Prostate gland (tissue), 2 donors: Measurements from ENCODE around the gene BNIP3. TPM values are rescaled to one million over a fixed set of nuclear protein-coding genes. Genes with fewer than 3 reads are reported as not detected.
A peak's percentile ranks its signal among the peaks of the same experiment; 100 is the strongest.

Source experiments
- DNase-seq: peaks from one replicate; pipeline ENCODE4 v3.0.0-alpha.2; 2019; ENCODE audit warnings: low spot score
- H3K27ac ChIP-seq, 2 donors: fragments of 200-600 bp; sonication (generic); 2 replicates each; pipeline ENCODE4 v1.5.1; 2017 to 2019
- H3K27me3 ChIP-seq: fragments of 200-600 bp; sonication (generic); replicated peaks from 2 replicates; pipeline ENCODE4 v1.5.1; 2019; ENCODE audit not compliant: insufficient read depth
- H3K36me3 ChIP-seq, 2 donors: fragments of 200-600 bp; sonication (generic); 1 replicate in 1 of 2; 2 replicates in 1 of 2; pipeline versions ENCODE4 v1.5.1 to v1.8.1; 2017 to 2019
- H3K4me1 ChIP-seq: fragments of 200-600 bp; sonication (generic); replicated peaks from 2 replicates; pipeline ENCODE4 v1.5.1; 2019
- H3K4me3 ChIP-seq, 2 donors: fragments of 200-600 bp; sonication (generic); 2 replicates each; pipeline ENCODE4 v1.5.1; 2017 to 2019
- H3K9me3 ChIP-seq: fragments of 200-600 bp; sonication (generic); 2 replicates; pipeline ENCODE4 v1.5.1; 2017
- POLR2A ChIP-seq: fragments of 450-650 bp; IDR thresholded peaks from one replicate; pipeline ENCODE4 v1.6.1; 2016; ENCODE audit warnings: antibody characterized with exemption, mild to moderate bottlenecking
- POLR2AphosphoS5 ChIP-seq: sonication (generic); formaldehyde crosslinking; IDR thresholded peaks from one replicate; pipeline ENCODE4 v1.6.1; 2017; ENCODE audit warnings: antibody characterized with exemption
- WGBS: methylation state at CpG from one replicate; pipeline ENCODE4 v1.1.5; 2018; 5-methylcytosine and 5-hydroxymethylcytosine counted together
- intact Hi-C: fragments of 100-400 bp; cut with DNase I; formaldehyde crosslinking; loops from one replicate; pipeline ENCODE4 v1.14.2; 2022
- total RNA-seq, 2 donors: library from RNA; depleted of rRNA; stranded (reverse); fragments of >200 nt; gene quantifications; one replicate each; pipeline ENCODE4 v1.1.0, GENCODE V29; 2016
- TF ChIP-seq, protein P1 (sequence below), 4 experiments: fragments of 200-600 bp in 2 of 4; fragments of 450-650 bp in 2 of 4; sonication (generic) in 2 of 4; IDR thresholded peaks; 1 replicate in 3 of 4; 2 replicates in 1 of 4; pipeline ENCODE4 v1.5.1; 2016 to 2019; ENCODE audit warnings: antibody characterized with exemption in 4 of 4, mild to moderate bottlenecking in 2 of 4, moderate library complexity in 2 of 4

The BNIP3 gene
- total RNA-seq, 2 donors from 2014 or later: 148 to 325 TPM

DNA sequence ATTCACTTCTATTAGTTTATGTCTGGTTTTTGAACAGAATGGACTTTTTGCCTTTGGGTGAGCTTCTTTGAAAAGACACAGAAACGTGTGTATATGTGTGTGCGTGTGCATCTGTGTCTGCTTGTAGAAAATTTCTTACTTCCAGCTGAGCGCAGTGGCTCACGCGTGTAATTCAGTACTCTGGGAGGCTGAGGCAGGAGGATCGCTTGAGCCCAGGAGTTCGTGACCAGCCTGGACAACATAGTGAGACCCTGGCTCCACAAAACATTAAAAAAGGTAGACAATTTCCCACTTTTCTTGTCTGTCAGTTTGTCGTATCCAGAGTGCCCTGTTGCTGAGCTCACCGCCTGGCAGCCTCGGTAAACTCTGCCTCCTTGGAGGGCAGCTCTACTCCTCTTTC is 55.5 kb downstream of the BNIP3 start:
- intact Hi-C loops: no loop called here
- no peaks in the 10 kb centered on the region for H3K4me1 ChIP-seq
- WGBS: 98% methylated on average over 10 of the region's 10 CpGs

DNA sequence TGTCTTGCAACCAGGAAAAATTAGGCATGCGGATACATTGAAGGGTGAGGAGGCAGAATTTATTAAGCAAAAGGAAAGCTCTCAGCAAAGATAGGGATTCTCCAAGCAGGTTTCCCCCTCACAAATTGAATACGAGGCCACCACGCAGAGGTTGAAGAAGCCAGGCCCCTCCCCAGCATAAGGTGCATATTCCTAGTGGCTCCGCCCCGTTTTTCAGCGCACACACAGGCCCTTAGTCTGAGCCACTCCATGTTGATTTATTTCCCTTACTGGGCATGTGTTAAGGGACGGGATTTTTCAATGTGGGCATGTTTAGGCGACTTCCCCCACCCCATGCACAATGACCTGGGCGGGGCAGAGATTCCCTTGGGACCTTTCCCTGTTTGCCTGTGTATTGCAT is 56.0 kb downstream of the BNIP3 start:
- 95% methylated on average over 9 of the region's 9 CpGs for WGBS
- TF ChIP-seq POLR2A (no peak), POLR2AphosphoS5 (no peak)
- TF ChIP-seq, protein P1, sequence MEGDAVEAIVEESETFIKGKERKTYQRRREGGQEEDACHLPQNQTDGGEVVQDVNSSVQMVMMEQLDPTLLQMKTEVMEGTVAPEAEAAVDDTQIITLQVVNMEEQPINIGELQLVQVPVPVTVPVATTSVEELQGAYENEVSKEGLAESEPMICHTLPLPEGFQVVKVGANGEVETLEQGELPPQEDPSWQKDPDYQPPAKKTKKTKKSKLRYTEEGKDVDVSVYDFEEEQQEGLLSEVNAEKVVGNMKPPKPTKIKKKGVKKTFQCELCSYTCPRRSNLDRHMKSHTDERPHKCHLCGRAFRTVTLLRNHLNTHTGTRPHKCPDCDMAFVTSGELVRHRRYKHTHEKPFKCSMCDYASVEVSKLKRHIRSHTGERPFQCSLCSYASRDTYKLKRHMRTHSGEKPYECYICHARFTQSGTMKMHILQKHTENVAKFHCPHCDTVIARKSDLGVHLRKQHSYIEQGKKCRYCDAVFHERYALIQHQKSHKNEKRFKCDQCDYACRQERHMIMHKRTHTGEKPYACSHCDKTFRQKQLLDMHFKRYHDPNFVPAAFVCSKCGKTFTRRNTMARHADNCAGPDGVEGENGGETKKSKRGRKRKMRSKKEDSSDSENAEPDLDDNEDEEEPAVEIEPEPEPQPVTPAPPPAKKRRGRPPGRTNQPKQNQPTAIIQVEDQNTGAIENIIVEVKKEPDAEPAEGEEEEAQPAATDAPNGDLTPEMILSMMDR (IDR thresholded peaks at IDR 0.05): no peak
- H3K36me3 ChIP-seq: no peaks in the 10 kb centered on the region
- intact Hi-C loops: no loop called here
- no peaks in the 10 kb centered on the region for H3K9me3 ChIP-seq
- no peaks in the 10 kb centered on the region for H3K4me1 ChIP-seq
- no peaks in the 10 kb centered on the region for H3K27me3 ChIP-seq
- peak overlapping the region in 1 of 2 donors; percentile 43 for H3K27ac ChIP-seq
- H3K4me3 ChIP-seq: no peak overlapping the region
- DNase-seq: no peak

More for the DNA sequence above, 55.5 kb downstream of the BNIP3 start:
- Histone ChIP-seq H3K27me3 (no peaks in the 10 kb centered on the region), H3K4me3 (no peak overlapping the region), H3K9me3 (no peaks in the 10 kb centered on the region), H3K27ac (peak overlapping the region in 1 of 2 donors; percentile 26), H3K36me3 (no peaks in the 10 kb centered on the region)
- TF ChIP-seq, protein P1 (IDR thresholded peaks at IDR 0.05): no peak
- TF ChIP-seq POLR2A (no peak), POLR2AphosphoS5 (no peak)
- no peak for DNase-seq

DNA sequence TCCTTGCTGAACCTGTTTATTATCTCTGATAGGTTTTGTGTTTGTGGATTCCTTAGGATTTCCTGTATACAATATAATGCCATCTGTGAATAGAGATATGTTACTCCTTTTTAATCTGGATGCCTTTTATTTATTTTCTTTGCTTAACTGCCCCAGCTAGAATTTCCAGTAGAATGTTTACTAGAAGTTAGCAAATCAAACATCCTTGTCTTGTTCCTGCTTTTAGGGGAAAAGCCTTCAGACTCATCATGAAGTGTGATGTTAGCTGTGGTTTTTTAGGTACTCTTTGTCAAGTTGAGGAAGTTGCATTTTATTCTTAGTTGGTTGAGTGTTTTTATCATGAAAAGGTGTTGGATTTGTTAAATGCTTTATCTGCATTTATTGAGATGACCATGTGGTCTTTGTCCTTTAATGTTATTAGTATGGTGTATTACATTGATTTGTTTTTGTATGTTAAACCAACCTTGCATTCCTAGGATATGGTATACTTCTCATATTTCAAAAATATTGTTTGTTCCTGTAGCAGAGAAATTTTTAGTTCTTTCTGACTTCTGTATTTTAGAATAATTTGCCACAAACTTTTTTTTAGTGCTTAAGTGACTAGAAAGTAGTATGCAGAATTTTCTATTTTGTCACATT is 56.6 kb downstream of the BNIP3 start:
- Histone ChIP-seq H3K27me3 (no peaks in the 10 kb centered on the region), H3K36me3 (no peaks in the 10 kb centered on the region), H3K4me3 (no peak overlapping the region), H3K27ac (peak overlapping the region in 1 of 2 donors; percentile 43), H3K4me1 (no peaks in the 10 kb centered on the region), H3K9me3 (no peaks in the 10 kb centered on the region)
- DNase-seq: no peak
- TF ChIP-seq POLR2A (no peak), POLR2AphosphoS5 (peak; percentile 73)
- intact Hi-C loops: no loop called here

DNA sequence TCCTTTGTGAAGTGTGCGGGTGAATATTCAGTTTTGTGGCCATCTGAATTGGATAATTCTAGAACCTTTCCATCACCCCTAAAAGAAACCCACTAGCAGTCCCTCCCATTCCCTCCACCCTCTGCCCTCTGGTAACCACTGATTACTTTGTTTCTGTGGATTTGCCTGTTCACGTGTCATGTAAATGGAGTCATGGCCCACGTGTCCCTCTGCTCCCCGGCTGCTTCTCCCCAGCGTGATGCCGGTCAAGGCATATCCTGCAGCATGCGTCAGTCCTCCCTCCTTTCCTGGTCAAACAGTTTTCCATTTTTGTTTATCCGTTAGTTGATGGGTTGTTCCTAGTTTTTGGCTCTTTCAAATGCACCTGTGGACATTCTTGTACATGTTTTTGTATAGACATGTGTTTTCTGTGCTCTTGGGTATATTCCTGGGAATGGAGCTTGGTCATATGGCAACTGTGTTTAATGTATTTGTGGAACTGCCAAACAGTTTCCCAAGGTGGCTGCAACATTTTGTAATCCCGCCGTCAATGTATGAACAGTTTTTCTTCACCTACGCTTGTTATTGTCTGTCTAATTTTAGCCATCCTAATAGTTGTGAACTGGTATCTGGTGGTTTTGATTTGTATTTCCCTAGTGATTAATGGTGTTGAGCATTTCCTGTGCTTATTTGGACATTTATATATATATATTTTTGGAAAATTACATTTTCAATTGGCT is 58.5 kb downstream of the BNIP3 start:
- Histone ChIP-seq H3K4me3 (no peak overlapping the region), H3K27me3 (no peaks in the 10 kb centered on the region), H3K27ac (peak overlapping the region in 1 of 2 donors; percentile 43), H3K36me3 (no peaks in the 10 kb centered on the region), H3K9me3 (no peaks in the 10 kb centered on the region), H3K4me1 (no peaks in the 10 kb centered on the region)
- intact Hi-C loops: no loop called here
- DNase-seq: no peak
- TF ChIP-seq, protein P1 (IDR thresholded peaks at IDR 0.05): no peak
- TF ChIP-seq POLR2AphosphoS5: no peak
- TF ChIP-seq POLR2A: no peak
- WGBS: 93% methylated on average over 11 of the region's 11 CpGs

DNA sequence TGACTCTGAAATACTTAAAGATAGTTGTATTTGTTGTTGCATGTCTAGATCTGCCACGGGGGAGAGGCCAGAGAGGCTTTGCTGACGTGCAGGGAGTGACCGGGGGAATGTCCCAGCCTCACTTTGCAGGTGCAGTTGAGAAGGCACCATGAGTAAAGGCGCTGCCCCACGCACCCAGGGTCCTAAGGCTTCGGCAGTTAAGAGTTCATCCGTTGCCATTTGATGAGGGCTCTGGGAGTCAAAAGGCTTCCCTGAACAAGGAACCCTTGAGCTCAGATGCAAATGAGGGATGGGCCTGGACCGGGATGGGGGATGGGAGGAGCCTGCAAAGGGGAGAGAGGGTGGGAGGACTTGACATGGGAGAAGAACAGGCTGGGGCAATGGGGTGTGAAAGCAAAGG is 60.5 kb downstream of the BNIP3 start:
- Histone ChIP-seq H3K9me3 (no peaks in the 10 kb centered on the region), H3K27me3 (no peaks in the 10 kb centered on the region), H3K4me3 (no peak overlapping the region), H3K4me1 (no peaks in the 10 kb centered on the region), H3K27ac (no peak overlapping the region), H3K36me3 (no peaks in the 10 kb centered on the region)
- intact Hi-C loops: no loop called here
- no peak for TF ChIP-seq POLR2AphosphoS5
- TF ChIP-seq, protein P1 (IDR thresholded peaks at IDR 0.05): no peak
- no peak for TF ChIP-seq POLR2A
- 59% methylated on average over 8 of the region's 8 CpGs for WGBS
- DNase-seq: no peak
